Ovary (tissue), 9 donors: ENCODE measurements around the gene NUAK1. TPM values are rescaled to one million over a fixed set of nuclear protein-coding genes. Genes with fewer than 3 reads are reported as not detected.

ENCODE experiments used
- DNase-seq, 5 donors: peaks; one replicate each; pipeline ENCODE4 v3.0.0-alpha.2; 2019 to 2020
- H3K27ac ChIP-seq, 2 donors: fragments of 200-600 bp; one replicate each; pipeline versions ENCODE4 v1.5.1 to v1.8.0; 2019 to 2022
- H3K27me3 ChIP-seq: fragments of 200-600 bp; one replicate; pipeline ENCODE4 v1.8.0; 2022
- H3K36me3 ChIP-seq: fragments of 200-600 bp; sonication (generic); one replicate; pipeline ENCODE4 v1.5.1; 2019
- H3K4me1 ChIP-seq: one replicate; pipeline ENCODE4 v1.8.1; 2013; ENCODE audit warnings: mild to moderate bottlenecking, moderate library complexity; ENCODE audit not compliant: insufficient read depth
- H3K4me3 ChIP-seq: fragments of 200-600 bp; sonication (generic); one replicate; pipeline ENCODE4 v1.5.1; 2017
- H3K9me3 ChIP-seq, 2 donors: fragments of 200-600 bp in 1 of 2; sonication (generic) in 1 of 2; one replicate each; pipeline versions ENCODE4 v1.5.1 to v1.8.1; 2013 to 2019; ENCODE audit warnings: mild to moderate bottlenecking in 1 of 2, moderate library complexity in 1 of 2
- EP300 ChIP-seq: sonication (generic); formaldehyde crosslinking; IDR thresholded peaks from one replicate; pipeline ENCODE4 v1.6.1; 2017; ENCODE audit warnings: antibody characterized with exemption
- POLR2A ChIP-seq: fragments of 450-650 bp; IDR thresholded peaks from one replicate; pipeline ENCODE4 v1.6.1; 2017; ENCODE audit warnings: antibody characterized with exemption, mild to moderate bottlenecking, moderate library complexity
- WGBS, 3 donors: extraction: QIAGEN DNeasy Blood & Tissue Kit in 1 of 3; methylation state at CpG; one replicate each; pipeline versions ENCODE4 v1.1.5 to v1.1.7; 2013 to 2017; 5-methylcytosine and 5-hydroxymethylcytosine counted together
- intact Hi-C, 4 donors: fragments of 100-400 bp; cut with DNase I; formaldehyde crosslinking; loops; one replicate each; pipeline versions ENCODE4 v1.11.0 to v1.15.1; 2022 to 2023
- polyA plus RNA-seq, 2 donors: library from polyadenylated mRNA; stranded (reverse); fragments of 200-250 nt in 1 of 2; fragments of 350-450 nt in 1 of 2; fragmentation: Illumina TruSeq in 1 of 2; extraction: RNeasy Lipid Tissue Mini Kit (QIAGEN cat#74804) in 1 of 2; gene quantifications; one replicate each; pipeline ENCODE4 v1.2.3, GENCODE V29; 2013 to 2014
- total RNA-seq, 7 donors: library from RNA; depleted of rRNA in 2 of 7; stranded (reverse); fragments of >200 nt in 2 of 7; fragmentation: NEBNext Ultra II Directional in 3 of 7; extraction: Animal tissue kit (Norgen Biotek cat#: 25700) in 3 of 7; gene quantifications; one replicate each; pipeline versions ENCODE4 v1.1.0 to v1.2.4, GENCODE V29; 2016 to 2023
- TF ChIP-seq, protein P1 (sequence below), 3 donors: fragments of 450-650 bp in 2 of 3; fragments of 200-600 bp in 1 of 3; IDR thresholded peaks; one replicate each; pipeline versions ENCODE4 v1.5.1 to v1.8.0; 2016 to 2022; ENCODE audit warnings: antibody characterized with exemption in 3 of 3, mild to moderate bottlenecking in 1 of 3
- donor health status: DM: no; HTN: no; CAD: no; lungs with moderate emphysema.
- donor health status: DM: no; HTN: no; CAD: no.
- donor health status: Bipolar disorder and iron deficiency.
- donor health status: DM: yes; HTN: yes; CAD: no.
- donor health status: DM: no; HTN: no; CAD: no.
- donor health status: DM: yes; HTN: yes; CAD: no.

NUAK1 gene
- total and polyA plus RNA-seq, 9 donors: 2.8 to 22.2 (median 12.0) TPM

DNA sequence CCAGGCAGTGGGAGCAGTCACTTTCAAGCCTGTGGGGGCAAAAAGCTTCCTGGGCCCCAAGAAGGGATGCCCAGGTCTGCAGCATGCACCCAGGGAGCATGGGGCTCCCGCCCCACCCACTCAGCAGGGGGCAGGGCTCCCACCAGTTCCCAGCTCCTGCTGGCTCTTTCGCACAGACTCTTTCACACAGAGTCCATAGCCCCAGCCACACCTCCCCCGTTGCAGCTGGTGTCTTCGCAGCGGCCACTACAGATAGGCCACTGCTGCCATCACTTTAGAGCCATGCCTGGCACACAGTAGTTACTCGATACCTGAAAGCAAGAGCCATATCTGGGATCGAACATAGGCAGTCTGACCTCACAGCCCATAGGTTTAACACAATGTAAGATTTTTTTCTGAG is 98.2 kb downstream of the NUAK1 start:
- no peak for DNase-seq
- H3K27me3 ChIP-seq: no peaks in the 10 kb centered on the region
- H3K9me3 ChIP-seq: no peaks in the 10 kb centered on the region
- no peaks in the 10 kb centered on the region for H3K4me1 ChIP-seq
- no peaks in the 10 kb centered on the region for H3K36me3 ChIP-seq
- H3K4me3 ChIP-seq: no peak overlapping the region
- no peak overlapping the region for H3K27ac ChIP-seq
- no peak for TF ChIP-seq POLR2A
- TF ChIP-seq, protein P1, sequence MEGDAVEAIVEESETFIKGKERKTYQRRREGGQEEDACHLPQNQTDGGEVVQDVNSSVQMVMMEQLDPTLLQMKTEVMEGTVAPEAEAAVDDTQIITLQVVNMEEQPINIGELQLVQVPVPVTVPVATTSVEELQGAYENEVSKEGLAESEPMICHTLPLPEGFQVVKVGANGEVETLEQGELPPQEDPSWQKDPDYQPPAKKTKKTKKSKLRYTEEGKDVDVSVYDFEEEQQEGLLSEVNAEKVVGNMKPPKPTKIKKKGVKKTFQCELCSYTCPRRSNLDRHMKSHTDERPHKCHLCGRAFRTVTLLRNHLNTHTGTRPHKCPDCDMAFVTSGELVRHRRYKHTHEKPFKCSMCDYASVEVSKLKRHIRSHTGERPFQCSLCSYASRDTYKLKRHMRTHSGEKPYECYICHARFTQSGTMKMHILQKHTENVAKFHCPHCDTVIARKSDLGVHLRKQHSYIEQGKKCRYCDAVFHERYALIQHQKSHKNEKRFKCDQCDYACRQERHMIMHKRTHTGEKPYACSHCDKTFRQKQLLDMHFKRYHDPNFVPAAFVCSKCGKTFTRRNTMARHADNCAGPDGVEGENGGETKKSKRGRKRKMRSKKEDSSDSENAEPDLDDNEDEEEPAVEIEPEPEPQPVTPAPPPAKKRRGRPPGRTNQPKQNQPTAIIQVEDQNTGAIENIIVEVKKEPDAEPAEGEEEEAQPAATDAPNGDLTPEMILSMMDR (IDR thresholded peaks at IDR 0.05): no peak
- WGBS, 3 donors: 93 to 96% (median 96%) methylated on average over 7 of the region's 7 CpGs
- intact Hi-C loops: no loop called here

DNA sequence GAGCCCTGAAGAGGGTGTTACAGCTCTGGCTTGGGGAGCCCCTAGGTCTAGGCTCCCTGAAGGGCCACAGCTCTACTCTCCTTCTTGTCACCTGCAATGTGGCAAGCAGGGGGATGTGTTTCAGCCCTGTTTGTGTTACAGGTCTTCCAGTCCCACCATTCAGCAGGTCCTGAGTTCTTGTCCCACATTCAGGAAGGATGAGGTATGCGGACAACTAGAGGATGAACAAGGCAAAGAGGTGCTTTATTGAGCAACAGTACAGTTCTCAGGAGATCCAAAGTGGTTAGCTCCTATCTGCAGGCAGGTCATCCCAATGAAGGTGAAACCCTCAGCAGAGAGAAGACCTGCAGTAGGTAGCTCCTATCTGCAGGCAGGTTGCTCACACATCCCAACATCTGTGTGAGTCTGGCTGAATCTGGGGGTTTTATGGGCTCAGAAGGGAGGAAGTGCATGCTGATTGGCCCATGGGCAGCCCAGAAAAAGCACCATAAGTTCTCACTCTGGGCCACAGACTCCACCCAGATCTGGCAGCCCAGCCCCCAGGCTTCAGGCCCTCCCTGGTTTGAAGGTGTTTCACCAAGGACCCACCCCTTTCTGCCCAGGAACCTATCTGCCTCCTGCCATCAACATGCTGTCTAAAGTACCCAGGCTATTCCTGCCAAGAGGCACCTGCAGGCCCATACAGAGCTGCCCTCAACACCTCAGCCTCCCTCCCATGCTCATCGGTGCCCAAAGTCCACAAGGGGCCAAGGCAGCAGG is 98.9 kb downstream of the NUAK1 start:
- intact Hi-C loops: no loop called here
- no peaks in the 10 kb centered on the region for H3K9me3 ChIP-seq
- no peaks in the 10 kb centered on the region for H3K4me1 ChIP-seq
- TF ChIP-seq, protein P1 (IDR thresholded peaks at IDR 0.05): no peak
- TF ChIP-seq POLR2A (no peak), EP300 (no peak)
- H3K36me3 ChIP-seq: no peaks in the 10 kb centered on the region
- DNase-seq: no peak
- 97 to 100% (median 100%) methylated on average over 2 of the region's 2 CpGs for WGBS, 3 donors
- H3K27me3 ChIP-seq: no peaks in the 10 kb centered on the region
- H3K4me3 ChIP-seq: no peak overlapping the region
- no peak overlapping the region for H3K27ac ChIP-seq

DNA sequence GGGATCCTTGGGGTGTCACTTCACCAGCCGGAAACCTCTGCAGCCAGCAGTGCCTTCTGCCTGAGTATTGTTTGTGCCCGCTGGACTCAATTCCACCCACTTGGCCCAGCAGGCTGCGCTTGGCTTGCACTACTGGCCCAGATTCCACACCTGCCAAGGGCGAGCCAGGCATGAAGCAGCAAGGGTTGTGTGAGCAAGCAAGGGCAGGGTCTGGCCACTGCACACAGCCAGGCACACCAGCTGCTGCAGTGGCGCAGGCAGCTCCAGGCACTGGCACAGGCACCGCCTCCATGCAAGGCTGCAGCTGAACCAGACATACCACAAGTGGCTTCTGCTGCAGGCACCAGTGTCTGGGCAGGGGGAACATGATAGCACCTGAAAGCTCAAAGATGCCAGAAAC is 99.5 kb downstream of the NUAK1 start:
- Histone ChIP-seq H3K27ac (no peak overlapping the region), H3K4me1 (no peaks in the 10 kb centered on the region), H3K4me3 (no peak overlapping the region), H3K27me3 (no peaks in the 10 kb centered on the region), H3K9me3 (no peaks in the 10 kb centered on the region), H3K36me3 (no peaks in the 10 kb centered on the region)
- TF ChIP-seq EP300: no peak
- no peak for TF ChIP-seq POLR2A
- TF ChIP-seq, protein P1 (IDR thresholded peaks at IDR 0.05): no peak
- 96 to 98% (median 97%) methylated on average over 6 of the region's 6 CpGs for WGBS, 3 donors
- no peak for DNase-seq
- intact Hi-C loops: no loop called here

DNA sequence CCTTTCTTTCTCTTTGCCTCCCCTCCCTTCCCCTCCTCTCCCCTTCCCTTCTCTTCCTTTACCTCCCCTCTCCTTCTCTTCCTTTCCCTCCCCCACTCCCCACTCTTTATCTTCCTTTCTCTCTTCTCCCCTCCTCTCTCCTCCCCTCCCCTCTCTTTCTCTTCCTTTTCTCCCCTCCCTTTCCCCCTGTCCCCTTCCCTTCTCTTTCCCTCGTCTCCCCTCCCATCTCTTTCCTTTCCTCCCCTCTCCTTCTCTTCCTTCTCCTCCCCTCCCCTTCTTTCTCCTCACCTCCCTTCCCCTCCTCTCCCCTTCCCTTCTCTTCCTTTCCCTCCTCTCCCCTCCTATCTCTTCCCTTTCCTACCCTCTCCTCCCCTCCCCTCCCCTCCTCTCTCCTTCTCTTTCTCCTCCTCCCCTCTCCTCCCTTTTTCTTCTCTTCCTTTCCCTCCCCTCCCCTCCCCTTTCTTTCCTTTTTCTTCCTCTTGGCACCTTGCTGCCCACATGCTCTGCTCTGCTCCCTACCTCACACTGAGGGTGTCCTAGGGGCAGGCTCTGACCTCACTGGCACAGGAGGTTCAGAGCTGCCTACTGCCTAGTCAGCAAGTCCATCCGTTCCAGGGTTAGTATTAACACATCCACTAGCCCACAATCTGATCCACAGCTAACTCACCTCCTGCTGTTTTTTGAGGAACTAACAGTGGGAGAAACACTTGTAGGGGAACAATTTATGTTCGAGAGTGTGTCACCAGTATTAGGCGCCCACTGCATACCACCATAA is 101.0 kb downstream of the NUAK1 start:
- no peak for DNase-seq
- H3K27me3 ChIP-seq: no peaks in the 10 kb centered on the region
- H3K9me3 ChIP-seq: no peaks in the 10 kb centered on the region
- no peak overlapping the region for H3K27ac ChIP-seq
- WGBS, 3 donors: 50 to 56% (median 52%) methylated on average over 4 of the region's 4 CpGs
- no peaks in the 10 kb centered on the region for H3K4me1 ChIP-seq
- no peaks in the 10 kb centered on the region for H3K36me3 ChIP-seq
- intact Hi-C loops: no loop called here
- H3K4me3 ChIP-seq: no peak overlapping the region
- TF ChIP-seq, protein P1 (IDR thresholded peaks at IDR 0.05): no peak
- no peak for TF ChIP-seq POLR2A
- no peak for TF ChIP-seq EP300
